Keratinocyte (primary cell): Measurements from ENCODE around the gene DNASE1L2.

Experiments
- EZH2 ChIP-seq: IDR thresholded peaks from one replicate; pipeline ENCODE4 v1.6.1; 2012; ENCODE audit warnings: inconsistent platforms, mild to moderate bottlenecking, low read length, moderate library complexity
- TF ChIP-seq, protein P1 (sequence below), 3 experiments: IDR thresholded peaks in 1 of 3; conservative IDR thresholded peaks in 1 of 3; optimal IDR thresholded peaks in 1 of 3; 2 replicates in 2 of 3; 3 replicates in 1 of 3; pipeline versions ENCODE3 to v1.5.1; 2011; ENCODE audit warnings: low read length in 3 of 3, mild to moderate bottlenecking in 3 of 3, moderate library complexity in 2 of 3, control low read depth in 1 of 3, inconsistent platforms in 1 of 3; ENCODE audit not compliant: insufficient read depth in 2 of 3; ENCODE audit errors: extremely low read depth in 1 of 3

DNA sequence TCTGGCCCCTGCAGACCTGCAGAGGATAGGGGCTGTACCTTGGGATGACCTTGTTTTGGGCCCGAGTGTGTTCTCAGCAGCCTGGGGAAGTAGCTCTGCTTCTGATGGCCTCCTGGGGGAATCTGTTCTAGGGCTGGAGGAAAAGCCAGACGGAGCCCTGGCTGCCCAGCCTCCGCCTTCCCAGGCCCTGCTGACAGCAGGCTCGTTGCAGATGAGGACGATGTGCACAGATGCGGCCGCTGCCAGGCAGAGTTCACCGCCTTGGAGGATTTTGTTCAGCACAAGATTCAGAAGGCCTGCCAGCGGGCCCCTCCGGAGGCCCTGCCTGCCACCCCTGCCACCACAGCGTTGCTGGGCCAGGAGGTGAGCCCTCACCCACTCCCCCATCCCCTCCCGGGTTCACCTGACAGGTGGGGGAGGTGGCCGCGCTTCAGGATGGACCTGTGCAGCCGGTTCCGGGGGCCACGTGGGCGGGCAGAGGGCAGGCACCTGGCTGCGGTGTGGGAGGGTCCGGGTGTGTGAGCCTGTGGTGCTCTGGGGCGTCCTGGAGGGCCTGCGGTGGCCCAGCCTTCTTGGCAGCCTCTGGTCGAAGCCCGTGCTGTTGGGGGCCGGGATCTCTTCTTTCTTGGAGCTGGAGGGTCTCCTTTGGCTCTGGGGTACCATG is 8.0 kb upstream of the DNASE1L2 start:
- TF ChIP-seq, protein P1, sequence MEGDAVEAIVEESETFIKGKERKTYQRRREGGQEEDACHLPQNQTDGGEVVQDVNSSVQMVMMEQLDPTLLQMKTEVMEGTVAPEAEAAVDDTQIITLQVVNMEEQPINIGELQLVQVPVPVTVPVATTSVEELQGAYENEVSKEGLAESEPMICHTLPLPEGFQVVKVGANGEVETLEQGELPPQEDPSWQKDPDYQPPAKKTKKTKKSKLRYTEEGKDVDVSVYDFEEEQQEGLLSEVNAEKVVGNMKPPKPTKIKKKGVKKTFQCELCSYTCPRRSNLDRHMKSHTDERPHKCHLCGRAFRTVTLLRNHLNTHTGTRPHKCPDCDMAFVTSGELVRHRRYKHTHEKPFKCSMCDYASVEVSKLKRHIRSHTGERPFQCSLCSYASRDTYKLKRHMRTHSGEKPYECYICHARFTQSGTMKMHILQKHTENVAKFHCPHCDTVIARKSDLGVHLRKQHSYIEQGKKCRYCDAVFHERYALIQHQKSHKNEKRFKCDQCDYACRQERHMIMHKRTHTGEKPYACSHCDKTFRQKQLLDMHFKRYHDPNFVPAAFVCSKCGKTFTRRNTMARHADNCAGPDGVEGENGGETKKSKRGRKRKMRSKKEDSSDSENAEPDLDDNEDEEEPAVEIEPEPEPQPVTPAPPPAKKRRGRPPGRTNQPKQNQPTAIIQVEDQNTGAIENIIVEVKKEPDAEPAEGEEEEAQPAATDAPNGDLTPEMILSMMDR (optimal IDR thresholded peaks at IDR 0.05 in 1 of 3, IDR thresholded peaks at IDR 0.05 in 1 of 3, conservative IDR thresholded peaks at IDR 0.05 in 1 of 3; ENCODE audit: extremely low read depth in 1 of 3, insufficient read depth in 2 of 3, low read length in 3 of 3), result no peak
- TF ChIP-seq EZH2, result no peak
